Stimulated activated CD8-positive, alpha-beta memory T cell treated with anti-CD3 and anti-CD28 coated beads, Interleukin-12 subunit alpha, Interleukin-12 subunit beta, amount 100 ng/mL, for 4 hours (primary cell): ENCODE data around the gene LRRC26.

Experiments used
- DNase-seq: peaks from one replicate; pipeline ENCODE4 v3.0.0-alpha.2; 2020; ENCODE audit warnings: low read depth

LRRC26 gene

DNA sequence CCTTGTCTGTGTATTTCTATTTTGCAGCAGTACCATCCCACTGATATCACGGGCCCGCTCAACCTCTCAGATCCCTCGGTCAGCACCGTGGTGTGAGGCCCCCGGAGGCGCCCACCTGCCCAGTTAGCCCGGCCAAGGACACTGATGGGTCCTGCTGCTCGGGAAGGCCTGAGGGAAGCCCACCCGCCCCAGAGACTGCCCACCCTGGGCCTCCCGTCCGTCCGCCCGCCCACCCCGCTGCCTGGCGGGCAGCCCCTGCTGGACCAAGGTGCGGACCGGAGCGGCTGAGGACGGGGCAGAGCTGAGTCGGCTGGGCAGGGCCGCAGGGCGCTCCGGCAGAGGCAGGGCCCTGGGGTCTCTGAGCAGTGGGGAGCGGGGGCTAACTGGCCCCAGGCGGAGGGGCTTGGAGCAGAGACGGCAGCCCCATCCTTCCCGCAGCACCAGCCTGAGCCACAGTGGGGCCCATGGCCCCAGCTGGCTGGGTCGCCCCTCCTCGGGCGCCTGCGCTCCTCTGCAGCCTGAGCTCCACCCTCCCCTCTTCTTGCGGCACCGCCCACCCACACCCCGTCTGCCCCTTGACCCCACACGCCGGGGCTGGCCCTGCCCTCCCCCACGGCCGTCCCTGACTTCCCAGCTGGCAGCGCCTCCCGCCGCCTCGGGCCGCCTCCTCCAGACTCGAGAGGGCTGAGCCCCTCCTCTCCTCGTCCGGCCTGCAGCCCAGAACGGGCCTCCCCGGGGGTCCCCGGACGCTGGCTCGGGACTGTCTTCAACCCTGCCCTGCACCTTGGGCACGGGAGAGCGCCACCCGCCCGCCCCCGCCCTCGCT lies 1.9 kb downstream of the LRRC26 start:
- no peak for DNase-seq

DNA sequence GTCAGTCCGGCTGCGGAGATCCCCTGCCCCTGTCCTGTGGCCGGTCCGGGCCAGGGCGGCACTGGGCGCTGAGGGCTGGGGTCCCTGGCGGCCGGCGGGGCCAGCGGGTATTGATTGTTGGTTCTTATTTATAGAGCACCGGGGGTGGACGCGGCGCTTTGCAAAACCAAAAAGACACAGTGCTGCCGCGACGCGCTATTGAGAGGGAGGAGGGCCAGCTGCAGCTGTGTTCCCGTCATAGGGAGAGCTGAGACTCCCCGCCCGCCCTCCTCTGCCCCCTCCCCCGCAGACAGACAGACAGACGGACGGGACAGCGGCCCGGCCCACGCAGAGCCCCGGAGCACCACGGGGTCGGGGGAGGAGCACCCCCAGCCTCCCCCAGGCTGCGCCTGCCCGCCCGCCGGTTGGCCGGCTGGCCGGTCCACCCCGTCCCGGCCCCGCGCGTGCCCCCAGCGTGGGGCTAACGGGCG lies 2.5 kb downstream of the LRRC26 start:
- no peak for DNase-seq

DNA sequence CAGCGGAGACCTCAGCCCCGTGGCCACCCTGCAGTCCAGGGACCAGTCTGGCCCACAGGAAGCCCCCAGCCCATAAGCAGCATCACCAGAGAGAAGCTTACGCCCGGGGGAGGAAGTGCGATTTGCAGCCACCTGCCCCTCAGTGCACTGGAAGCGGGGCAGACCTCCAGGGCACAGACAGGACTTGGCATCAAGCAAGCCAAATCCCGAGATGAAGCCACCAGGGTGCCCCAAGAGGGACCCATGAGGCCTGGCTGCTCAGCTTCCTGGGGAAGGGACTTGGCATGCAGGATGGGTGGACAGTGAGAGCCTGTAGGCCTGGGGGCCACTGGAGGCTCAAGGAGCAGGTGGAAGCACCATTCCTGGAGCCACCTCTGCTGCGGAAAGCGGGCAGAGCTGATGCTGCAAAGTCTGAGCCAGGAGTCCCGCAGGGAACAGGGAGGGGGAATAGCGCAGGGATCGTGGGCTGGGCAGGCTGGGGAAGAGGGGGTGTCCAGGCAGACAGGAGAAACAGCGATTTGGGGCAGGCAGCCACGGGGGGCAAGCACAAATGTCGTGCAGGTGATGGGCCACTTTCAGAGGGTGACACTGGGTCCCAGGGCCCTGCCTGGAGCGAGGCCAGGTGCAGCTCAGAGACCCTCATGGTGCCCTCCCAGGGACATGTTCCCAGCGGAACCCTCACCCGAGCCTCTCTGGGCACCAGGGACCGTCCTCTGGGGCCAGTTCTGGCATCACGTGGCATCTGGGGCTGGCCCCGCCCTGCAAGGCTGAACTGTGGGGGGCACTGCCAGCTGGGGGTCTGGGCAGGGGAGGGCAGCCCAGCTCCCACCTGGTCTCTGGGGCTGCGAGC lies 3.2 kb downstream of the LRRC26 start:
- no peak for DNase-seq

DNA sequence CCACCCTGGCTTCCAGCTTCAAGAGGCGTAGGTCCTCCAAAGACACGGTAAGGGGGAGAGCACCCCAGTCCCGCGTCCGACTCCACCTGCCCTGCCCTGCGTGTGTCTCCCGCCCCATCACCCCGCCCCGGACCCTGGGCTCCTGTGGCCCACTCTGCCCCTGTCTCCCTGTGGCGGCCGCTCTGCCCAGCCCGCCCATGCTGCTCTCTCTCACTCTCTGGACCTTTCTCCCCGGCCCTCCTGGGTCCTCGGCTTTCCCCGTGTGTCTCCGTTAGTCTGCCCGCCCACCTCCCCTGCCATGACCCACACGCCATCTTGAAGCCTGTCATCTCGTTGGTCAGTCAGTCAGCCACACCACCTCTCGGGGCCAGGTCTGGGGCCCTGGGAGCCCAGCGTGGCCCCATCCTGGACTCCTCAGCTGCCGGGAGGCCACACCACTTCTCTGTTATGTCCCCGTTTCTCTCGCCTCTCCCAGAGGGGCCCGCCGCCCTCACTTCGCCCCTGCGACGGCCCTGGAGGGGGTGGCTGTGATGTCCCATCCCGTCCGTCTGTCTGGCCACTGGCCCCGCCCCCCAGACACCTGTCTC lies 4.5 kb downstream of the LRRC26 start:
- DNase-seq = no peak

DNA sequence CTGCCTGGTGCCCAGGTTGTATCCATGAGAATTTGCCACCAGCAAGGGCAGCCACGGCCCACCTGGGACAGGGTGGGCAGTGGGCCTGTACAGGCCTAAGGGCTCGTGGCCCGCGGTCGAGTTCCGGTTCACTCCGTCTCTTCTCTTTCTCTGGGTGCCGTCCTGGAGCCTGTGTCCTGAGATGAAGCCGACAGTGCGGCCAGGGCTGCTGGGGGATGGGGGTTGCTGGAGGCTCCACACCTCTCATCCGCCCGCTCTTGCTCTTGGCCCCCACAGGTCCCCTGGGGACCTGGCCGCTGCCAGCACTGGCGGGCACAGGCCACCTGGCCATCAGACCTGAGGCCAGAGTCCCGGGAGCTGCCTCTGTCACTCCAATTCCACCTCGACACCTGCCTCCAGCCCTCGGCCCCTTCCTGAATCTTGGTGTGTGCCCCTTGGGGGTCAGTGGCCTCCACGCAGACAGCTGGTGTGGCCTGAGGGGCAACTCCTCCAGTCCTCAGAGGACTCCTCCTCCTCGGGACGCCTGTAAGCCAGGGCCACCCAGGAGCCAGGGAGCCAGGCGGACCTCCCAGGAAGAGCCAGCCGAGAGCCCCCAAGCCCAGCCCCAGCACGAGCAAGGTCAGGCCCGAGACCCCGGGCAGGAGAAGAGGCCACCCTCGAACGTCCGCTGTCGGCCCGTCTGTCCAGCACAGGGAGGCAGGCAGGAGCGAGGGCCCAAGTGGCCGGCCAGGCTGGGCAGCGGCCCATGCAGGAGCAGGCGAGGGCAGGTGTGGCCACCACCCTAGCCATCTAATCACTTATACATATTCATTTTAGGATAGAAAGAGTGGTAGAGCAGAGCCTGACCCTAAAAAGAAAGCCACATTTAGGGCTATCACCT lies 5.2 kb downstream of the LRRC26 start:
- DNase-seq = no peak

DNA sequence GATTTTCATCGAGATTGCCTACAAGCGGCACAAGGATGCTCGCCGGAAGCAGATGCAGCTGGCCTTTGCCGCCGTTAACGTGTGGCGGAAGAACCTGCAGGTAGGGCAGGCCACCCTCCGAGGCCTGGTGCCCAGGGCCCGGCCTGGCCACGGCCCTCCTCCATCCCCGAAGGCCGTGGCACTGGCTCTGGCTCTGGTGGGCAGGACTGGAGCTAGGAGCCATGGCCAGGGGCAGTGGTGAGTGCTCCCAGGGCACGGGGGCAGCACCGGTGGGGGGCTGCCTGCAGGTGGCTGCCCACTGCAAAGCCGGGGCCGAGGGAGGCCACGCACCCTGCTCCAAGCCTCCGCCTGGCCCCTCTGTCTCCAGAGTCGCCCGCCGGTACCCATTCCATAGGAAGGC lies 6.0 kb downstream of the LRRC26 start:
- DNase-seq = no peak

DNA sequence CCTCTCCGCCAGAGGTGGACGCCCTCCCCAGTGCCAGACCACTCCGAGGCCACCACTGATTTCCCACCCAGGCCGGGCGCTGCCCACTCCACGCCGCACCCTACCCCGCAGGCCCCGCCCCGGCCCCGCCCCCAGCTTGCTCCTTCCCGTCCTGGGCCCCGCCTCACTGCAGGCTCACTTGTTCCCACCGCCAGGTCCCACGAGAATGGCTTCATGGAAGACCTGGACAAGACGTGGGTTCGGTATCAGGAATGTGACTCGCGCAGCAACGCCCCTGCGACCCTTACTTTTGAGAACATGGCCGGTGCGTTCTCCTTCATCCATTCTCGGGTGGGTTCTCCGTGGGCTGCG lies 6.5 kb downstream of the LRRC26 start:
- no peak for DNase-seq

DNA sequence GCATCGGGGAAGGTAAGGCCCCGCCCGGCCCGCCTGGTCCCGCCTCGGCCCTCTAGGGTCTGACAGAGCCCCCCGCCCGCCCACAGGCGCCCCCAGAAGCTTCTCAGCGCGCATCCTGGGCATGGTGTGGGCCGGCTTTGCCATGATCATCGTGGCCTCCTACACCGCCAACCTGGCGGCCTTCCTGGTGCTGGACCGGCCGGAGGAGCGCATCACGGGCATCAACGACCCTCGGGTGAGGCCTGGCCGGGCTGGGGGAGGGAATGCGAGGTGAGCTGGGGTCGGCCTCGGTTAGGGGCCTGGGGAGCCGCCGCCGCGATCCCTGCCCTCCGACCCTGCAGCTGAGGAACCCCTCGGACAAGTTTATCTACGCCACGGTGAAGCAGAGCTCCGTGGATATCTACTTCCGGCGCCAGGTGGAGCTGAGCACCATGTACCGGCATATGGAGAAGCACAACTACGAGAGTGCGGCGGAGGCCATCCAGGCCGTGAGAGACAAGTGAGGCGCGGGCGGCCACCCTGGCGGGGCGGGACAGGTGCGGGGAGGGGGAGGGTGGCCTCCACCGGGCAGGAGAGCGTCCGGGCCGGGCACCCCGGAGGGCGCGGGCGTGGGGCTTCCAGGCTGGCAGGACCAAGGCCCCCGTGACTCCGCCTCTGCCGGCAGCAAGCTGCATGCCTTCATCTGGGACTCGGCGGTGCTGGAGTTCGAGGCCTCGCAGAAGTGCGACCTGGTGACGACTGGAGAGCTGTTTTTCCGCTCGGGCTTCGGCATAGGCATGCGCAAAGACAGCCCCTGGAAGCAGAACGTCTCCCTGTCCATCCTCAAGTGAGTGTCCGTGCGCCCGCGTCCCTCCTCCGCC lies 7.1 kb downstream of the LRRC26 start:
- DNase-seq = no peak

DNA sequence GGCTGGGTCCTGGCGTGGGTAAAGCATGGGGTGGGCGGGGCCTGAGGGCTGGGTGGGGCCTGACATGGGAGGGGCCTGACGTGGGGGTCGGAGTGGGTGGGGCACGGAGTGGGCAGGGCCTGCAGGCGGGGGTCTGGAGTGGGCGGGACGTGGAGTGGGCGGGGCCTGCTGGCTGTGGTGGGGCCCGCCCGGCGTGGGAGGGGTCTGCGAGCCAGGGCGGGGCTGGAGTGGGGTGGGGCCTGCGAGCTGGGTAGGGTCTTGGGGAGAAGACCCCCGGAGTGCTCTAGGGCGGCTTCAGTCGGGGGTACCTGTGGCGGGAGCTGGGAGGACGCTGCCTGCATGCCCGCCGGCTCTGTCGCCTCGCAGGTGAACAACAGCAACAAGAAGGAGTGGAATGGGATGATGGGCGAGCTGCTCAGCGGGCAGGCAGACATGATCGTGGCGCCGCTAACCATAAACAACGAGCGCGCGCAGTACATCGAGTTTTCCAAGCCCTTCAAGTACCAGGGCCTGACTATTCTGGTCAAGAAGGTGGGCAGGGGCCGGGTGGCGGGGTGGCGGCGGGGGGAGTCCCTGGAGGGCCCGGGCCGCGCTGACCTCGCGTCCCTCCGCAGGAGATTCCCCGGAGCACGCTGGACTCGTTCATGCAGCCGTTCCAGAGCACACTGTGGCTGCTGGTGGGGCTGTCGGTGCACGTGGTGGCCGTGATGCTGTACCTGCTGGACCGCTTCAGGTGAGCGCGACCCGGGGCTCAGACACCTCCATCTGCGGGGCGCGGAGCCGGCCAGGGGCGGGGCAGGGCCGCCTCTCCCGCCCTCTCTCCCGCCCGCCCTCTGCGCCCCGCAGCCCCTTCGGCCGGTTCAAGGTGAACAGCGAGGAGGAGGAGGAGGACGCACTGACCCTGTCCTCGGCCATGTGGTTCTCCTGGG lies 8.0 kb downstream of the LRRC26 start:
- no peak for DNase-seq

DNA sequence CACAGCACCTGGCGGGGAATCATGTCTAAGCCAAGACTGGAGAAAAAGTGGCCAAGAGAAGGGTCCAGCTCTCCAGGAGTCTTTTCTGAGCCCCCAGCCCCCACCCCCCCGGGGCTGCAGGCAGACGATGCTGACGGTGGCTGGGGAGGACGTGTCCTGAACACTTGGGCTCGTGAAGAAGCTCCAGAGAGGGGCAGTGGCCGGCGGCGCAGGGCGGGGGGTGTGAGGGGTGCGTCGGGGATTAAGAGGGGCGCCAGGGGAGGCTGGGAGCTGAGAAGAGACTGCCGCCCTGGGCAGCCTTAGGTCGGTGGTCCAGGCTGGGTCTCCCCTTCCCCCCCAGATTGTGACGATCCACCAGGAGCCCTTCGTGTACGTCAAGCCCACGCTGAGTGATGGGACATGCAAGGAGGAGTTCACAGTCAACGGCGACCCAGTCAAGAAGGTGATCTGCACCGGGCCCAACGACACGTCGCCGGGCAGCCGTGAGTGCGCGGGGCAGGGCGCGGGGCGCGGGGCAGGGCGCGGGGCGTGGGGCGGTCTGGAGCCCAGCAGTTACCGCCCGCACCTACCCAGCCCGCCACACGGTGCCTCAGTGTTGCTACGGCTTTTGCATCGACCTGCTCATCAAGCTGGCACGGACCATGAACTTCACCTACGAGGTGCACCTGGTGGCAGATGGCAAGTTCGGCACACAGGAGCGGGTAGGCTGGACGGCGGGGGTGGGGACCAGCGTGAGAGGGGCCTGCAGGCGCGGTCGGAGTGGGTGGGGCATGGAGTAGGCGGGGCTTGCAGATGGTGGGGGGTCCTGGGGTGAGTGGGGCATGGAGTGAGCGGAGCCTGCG lies 8.9 kb downstream of the LRRC26 start:
- DNase-seq = no peak

DNA sequence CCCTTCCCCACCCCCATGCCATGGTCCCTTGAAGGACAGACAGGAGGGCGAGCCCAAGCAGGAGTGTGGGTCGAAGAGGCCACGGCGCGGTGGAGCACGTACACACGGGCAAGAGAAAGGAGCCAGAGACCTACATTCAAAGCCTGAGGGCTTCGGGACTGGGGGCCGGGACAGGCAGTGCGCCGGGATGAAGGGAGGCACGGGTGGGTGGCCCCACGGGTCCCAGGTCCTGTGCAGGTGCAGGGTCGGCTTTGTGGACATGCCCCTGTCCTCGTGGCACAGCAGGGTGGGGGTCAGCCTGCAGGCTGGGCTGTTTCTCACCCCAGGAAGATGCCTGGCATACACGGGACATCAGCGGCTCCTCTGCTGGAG lies 9.8 kb downstream of the LRRC26 start:
- DNase-seq = no peak

DNA sequence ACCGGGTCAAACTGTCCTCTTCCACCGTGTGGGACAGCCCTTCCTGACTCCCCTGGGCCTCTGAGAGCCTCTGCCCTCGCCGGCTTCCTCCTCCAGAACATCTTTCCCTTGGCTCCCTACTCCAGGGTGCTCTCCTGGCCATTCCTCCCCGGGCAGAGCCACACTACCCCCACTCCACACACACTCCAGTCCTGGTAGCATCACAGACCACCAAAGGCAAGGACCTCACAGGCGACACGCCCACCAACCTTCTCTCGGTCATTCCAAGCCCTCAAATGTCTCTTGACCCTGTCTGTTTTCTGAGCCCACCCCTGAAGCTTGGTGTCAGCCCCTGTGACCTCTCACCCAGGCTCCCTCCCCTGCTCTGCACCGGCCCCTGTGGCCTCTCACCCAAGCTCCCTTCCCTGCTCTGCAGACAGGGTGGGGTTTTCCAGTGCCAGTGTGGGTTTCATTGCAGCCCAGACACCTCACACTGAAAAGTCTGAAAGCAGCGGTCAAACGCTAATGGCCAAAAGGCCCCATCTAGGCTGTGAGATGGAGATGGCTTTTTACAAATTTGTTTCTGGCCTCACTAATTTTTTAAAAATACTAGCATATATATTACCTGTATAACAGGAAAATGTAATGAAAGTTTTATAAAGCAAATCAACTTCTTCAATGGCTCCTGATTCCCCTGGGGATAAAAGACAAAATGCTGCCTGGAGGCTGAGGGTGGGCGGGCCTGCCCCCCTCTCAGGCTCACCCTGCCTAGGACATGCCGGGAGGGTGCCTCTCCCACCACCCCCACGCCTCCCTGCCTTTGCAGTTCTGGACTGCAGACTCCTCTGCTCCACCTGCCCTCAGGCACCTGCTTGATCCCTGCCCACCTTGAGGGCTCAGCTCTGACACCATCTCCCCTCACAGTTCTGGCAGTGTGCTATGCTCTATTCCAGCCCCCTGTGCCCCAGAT lies 10.5 kb downstream of the LRRC26 start:
- DNase-seq = no peak

DNA sequence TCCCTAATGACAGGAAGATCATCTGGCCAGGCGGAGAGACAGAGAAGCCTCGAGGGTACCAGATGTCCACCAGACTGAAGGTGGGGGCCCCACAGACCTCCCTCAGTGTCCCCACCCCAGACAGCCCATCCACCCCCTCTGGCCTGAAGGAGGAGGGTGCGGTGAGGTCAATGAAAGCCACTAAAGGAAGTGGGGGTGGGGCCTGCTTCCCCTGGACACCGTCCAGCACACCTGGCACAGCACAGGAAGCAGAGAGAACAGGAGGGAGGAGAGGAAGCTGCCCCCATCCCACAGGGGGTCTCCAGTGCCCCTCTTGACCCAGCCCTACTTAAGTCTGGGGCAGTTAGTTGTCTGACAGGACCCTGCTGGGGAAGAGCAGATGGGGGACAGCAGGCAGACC lies 11.2 kb downstream of the LRRC26 start:
- DNase-seq = no peak

DNA sequence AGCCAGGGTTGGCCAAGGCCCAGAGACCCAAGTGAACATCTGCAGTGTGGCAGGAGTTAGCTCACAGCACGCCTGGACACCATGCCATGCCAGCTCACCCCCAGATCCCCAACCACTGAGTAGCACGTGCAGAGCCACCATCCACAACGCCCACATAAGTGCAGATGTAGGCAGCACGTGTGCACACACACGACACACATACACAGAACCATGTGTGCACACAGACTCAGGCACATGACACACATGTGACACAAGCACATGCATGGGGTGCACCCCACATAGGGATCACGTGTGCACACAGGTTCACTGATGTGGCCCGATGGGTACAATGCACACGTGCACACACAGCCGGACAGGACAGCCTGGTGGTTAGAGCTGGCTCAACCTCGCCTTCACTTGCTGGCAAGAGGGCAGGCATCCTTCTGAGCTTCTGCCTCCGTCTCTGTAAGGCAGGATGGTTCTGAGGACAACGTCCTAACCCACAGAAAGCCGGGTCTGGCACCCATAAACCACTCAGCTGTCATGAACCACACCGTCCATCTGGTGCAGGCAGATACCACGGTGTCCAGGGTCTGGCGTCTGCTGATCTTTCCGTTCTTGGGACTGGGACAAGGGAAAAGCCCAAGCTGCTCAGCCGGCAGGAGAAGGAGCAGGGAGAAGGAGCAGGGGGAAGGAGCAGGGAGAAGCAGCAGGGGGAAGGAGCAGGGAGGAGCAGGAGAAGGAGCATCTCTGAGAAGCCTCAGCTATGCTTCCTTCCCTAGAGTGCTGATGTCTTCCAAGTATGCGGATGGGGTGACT lies 12.0 kb downstream of the LRRC26 start:
- no peak for DNase-seq

DNA sequence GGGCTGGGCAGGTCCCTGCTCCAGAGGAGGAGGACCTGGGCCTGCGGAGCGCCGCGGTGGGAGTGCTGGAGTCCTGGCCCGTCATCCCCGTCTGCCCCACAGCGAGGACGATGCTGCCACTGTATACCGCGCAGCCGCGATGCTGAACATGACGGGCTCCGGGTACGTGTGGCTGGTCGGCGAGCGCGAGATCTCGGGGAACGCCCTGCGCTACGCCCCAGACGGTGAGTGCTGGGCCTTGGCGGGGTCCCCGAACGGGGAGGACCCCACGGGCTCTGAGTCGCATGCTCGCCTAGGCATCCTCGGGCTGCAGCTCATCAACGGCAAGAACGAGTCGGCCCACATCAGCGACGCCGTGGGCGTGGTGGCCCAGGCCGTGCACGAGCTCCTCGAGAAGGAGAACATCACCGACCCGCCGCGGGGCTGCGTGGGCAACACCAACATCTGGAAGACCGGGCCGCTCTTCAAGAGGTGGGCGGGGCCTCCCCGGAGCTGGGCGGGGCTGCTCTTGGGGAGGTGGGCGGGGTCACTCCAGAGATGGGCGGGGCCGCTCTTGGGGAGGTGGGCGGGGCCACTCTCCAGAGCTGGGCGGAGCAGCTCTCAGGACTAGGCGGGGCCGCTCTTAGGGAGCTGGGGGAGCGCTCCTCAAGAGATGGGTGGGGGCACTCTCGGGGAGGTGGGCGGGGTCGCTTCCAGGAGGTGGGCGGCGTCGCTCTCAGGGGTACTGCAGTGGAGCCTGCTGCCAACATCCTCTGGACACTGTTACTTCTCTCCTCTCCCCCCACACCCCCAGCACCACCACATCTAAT lies 13.1 kb downstream of the LRRC26 start:
- peak; percentile 53 for DNase-seq

DNA sequence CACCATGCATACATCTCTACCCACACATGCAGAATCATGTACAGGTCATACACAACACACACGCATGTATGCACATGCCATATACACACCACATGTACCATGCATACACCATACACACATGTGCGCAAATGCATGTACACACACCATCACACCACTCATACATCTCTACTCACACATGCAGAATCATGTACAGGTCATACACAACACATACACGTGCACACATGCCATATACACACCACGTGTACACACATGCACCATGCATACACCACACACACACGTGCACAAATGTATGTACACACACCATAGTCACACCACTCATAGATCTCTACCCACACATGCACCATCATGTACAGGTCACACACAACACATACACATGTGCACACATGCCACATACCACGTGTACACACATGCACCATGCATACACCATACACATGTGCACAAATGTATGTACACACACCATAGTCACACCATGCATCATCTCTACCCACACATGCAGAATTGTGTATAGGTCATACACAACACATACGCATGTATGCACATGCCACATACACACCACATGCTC lies 16.9 kb downstream of the LRRC26 start:
- no peak for DNase-seq
